Erythroblast (primary cell): ENCODE data around the gene ALDH3B2.

Experiments
- DNase-seq, 2 experiments: peaks; one replicate each; lab custom pipeline; 2025; lab: John Stamatoyannopoulos, UW
- GATA1 ChIP-seq: IDR thresholded peaks from 2 replicates; pipeline ENCODE4 v1.6.1; 2011; ENCODE audit warnings: low read depth, mild to moderate bottlenecking, control low read depth, low read length, moderate library complexity
- POLR2A ChIP-seq: IDR thresholded peaks from 2 replicates; pipeline ENCODE4 v1.6.1; 2011; ENCODE audit warnings: mild to moderate bottlenecking, low read length

The ALDH3B2 gene

GRCh38 chr11:67647471-67647870, 27.0 kb downstream of the ALDH3B2 start:
- TF ChIP-seq GATA1 (no peak), POLR2A (no peak)
- DNase-seq = no peak

GRCh38 chr11:67646535-67647336, 27.7 kb downstream of the ALDH3B2 start:
- no peak for TF ChIP-seq GATA1
- TF ChIP-seq POLR2A = no peak
- no peak for DNase-seq

- DNase-seq = no peak
- TF ChIP-seq POLR2A (no peak), GATA1 (no peak)
Measured at GRCh38 chr11:67645521-67646461, 28.6 kb downstream of the ALDH3B2 start.

GRCh38 chr11:67644472-67645418, 29.7 kb downstream of the ALDH3B2 start:
- no peak for TF ChIP-seq POLR2A
- TF ChIP-seq GATA1 = no peak
- DNase-seq = no peak

- DNase-seq = peak; percentile 34 to 42
- TF ChIP-seq POLR2A (no peak), GATA1 (no peak)
Measured at GRCh38 chr11:67644042-67644441, 30.4 kb downstream of the ALDH3B2 start.

GRCh38 chr11:67642173-67643120, 32.0 kb downstream of the ALDH3B2 start:
- TF ChIP-seq POLR2A (no peak), GATA1 (no peak)
- no peak for DNase-seq

- TF ChIP-seq GATA1 (no peak), POLR2A (no peak)
- no peak for DNase-seq
Measured at GRCh38 chr11:67641338-67642172, 32.9 kb downstream of the ALDH3B2 start.

GRCh38 chr11:67640758-67641337, 33.6 kb downstream of the ALDH3B2 start:
- DNase-seq = no peak
- TF ChIP-seq GATA1 = no peak
- TF ChIP-seq POLR2A = no peak

- TF ChIP-seq POLR2A = no peak
- TF ChIP-seq GATA1 = no peak
- DNase-seq = peak; percentile 51 to 65
Measured at GRCh38 chr11:67640021-67640757, 34.2 kb downstream of the ALDH3B2 start.

- no peak for TF ChIP-seq GATA1
- TF ChIP-seq POLR2A = no peak
- DNase-seq = no peak
Measured at GRCh38 chr11:67639438-67639859, 35.0 kb downstream of the ALDH3B2 start, which contains the start of gene TBX10. TBX10 (minus strand) TSS chr11:67639763; CDS start chr11:67639472, 291 bp downstream.
